ENCODE measurements around the gene DNAJB1. TPM values are rescaled to one million over a fixed set of nuclear protein-coding genes. Genes with fewer than 3 reads are reported as not detected.
"Not testable (repeated sequence)": the region's sequence is repeated elsewhere in the genome, so short reads cannot be mapped to it uniquely, and the experiment has no call there.

Gene DNAJB1
- total and polyA plus RNA-seq, 2 experiments from 2014 or later, result 41.8 to 82.8 TPM

DNA sequence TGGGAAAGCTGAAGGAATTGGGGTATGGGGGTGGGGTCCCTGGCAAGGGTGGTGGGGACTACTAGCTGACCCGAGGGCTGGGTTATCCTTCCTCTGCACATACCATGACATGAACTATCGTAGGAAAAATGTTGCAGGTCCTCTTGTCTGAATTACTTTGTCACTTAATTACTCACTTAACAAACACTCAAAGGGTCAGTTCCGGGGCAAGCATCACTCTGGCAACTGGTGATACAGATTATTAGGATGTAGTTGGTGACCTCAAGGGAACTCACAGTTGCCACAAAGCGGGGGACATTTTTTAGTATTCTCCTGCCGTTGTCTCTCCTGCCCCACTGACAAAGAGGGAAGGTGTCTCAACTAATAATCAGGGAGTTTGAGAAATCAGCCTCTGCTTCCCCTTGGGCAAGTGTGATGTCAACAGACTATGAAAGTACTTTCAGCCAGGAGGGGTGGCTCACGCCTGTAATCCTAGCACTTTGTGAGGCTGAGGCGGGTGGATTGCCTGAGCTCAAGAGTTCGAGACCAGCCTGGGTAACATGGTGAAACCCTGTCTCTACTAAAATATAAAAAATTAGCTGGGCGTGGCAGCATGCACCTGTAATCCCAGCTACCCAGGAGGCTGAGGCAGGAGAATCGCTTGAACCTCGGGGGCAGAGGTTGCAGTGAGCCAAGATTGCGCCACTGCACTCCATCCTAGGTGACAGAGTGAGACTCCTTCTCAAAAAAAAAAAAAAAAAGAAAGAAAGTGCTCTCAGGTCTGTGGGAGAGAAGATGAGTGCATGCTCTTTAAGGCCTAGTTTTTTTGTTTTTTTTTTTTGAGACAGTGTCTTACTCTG lies 10.3 kb downstream of the DNAJB1 start:
- Histone ChIP-seq H3K9me3 (ENCODE audit: low read depth) (no peaks in the 10 kb centered on the region), H3K27me3 (peaks cover under 1% of the 10 kb centered on the region), H3K36me3 (no peaks in the 10 kb centered on the region), H3K4me1 (ENCODE audit: low read depth) (peaks cover 6% of the 10 kb centered on the region), H3K27ac (no peak overlapping the region), H3K4me3 (no peak overlapping the region)
- TF ChIP-seq, protein P1, sequence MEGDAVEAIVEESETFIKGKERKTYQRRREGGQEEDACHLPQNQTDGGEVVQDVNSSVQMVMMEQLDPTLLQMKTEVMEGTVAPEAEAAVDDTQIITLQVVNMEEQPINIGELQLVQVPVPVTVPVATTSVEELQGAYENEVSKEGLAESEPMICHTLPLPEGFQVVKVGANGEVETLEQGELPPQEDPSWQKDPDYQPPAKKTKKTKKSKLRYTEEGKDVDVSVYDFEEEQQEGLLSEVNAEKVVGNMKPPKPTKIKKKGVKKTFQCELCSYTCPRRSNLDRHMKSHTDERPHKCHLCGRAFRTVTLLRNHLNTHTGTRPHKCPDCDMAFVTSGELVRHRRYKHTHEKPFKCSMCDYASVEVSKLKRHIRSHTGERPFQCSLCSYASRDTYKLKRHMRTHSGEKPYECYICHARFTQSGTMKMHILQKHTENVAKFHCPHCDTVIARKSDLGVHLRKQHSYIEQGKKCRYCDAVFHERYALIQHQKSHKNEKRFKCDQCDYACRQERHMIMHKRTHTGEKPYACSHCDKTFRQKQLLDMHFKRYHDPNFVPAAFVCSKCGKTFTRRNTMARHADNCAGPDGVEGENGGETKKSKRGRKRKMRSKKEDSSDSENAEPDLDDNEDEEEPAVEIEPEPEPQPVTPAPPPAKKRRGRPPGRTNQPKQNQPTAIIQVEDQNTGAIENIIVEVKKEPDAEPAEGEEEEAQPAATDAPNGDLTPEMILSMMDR (IDR thresholded peaks at IDR 0.05; ENCODE audit: low read depth, low read length), result no peak
- peak; percentile 61 to 74 for DNase-seq (ENCODE audit: low read depth in 1 of 2, low spot score in 1 of 2)

DNA sequence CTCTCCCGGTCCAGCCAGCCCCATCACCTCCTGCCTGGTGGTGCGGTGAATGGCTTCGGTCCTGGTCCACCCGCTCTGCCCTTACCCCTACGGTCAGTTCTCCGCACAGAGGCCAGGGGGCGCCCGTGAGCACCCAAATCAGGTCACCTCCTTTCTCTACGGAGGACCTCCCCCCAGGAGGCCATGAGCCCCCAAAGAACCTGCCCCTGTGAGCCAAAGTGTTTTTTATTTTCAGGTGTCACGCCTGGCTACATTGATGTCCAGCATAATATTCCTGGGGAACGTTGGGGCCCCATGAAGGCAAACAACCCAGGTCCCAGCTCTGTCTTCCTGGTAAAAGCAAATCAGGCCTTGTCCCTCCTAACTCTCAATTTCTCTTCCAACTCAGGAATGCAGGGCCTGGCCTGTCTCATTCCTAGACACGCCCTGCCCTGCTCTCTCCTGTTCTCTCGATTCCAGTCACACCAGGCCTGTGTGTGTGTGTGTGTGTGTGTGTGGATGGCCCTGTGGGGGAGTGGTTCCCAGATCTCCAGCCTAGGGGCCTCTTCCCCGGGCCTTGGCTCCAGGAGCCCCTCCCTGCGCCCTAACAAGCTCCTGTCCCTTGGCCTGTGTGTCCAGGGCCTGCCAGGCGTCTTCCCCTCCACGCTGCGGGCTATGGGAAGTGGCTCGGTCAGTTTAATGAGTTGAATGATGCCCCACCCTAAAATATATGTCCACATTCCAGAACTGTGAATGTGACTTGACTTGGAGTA lies 12.5 kb downstream of the DNAJB1 start:
- H3K4me1 ChIP-seq (ENCODE audit: low read depth), result peaks cover 6% of the 10 kb centered on the region
- no peaks in the 10 kb centered on the region for H3K9me3 ChIP-seq (ENCODE audit: low read depth)
- TF ChIP-seq, protein P1 (IDR thresholded peaks at IDR 0.05; ENCODE audit: low read depth, low read length), result peak; percentile 80
- peak; percentile 64 to 69 for DNase-seq (ENCODE audit: low read depth in 1 of 2, low spot score in 1 of 2)
- no peak overlapping the region for H3K4me3 ChIP-seq
- H3K27ac ChIP-seq, result peak overlapping the region; percentile 80
- no peaks in the 10 kb centered on the region for H3K36me3 ChIP-seq
- peaks cover 5% of the 10 kb centered on the region for H3K27me3 ChIP-seq

DNA sequence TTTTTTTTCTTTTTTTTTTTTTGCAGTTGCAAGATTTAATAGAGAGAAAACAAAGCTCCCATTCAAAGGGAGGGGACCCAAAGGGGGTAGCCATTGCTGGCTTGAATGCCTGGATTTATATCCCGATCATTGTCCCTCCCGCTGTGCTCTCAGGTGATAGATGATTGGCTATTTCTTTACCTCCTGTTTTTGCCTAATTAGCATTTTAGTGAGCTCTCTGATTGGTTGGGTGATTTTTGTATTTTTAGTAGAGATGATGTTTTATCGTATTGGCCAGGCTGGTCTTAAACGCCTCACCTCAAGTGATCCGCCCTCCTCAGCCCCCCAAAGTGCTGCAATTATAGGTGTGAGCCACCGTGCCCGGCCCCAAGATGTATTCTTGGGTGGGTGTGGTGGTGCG lies 13.6 kb downstream of the DNAJB1 start:
- not testable (repeated sequence) for H3K4me3 ChIP-seq; H3K9me3 ChIP-seq (ENCODE audit: low read depth); H3K27me3 ChIP-seq; H3K36me3 ChIP-seq; H3K27ac ChIP-seq; H3K4me1 ChIP-seq (ENCODE audit: low read depth); DNase-seq (ENCODE audit: low read depth in 1 of 2, low spot score in 1 of 2)

DNA sequence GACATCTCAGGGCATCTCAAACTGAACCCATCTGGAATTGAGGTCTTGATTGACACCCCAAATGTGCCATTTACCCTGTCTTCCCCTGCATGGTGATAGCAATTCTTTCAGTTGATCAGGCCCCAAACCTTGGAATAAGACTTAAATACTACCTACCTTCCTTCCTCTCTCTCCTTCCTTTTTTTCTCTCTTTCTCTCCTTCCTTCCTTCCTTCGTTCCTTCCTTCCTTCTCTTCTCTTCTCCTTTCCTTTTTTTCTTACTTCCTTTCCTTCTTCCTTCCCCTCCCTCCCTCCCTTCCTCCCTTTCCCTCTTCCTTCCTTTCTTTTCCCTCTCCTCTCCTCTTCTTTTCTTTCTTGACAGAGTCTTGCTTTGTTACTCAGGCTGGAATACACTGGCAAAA lies 14.9 kb downstream of the DNAJB1 start:
- Histone ChIP-seq H3K4me1 (ENCODE audit: low read depth) (peaks cover 6% of the 10 kb centered on the region), H3K36me3 (no peaks in the 10 kb centered on the region), H3K27ac (no peak overlapping the region), H3K4me3 (no peak overlapping the region), H3K27me3 (peaks cover 5% of the 10 kb centered on the region), H3K9me3 (ENCODE audit: low read depth) (no peaks in the 10 kb centered on the region)
- no peak for DNase-seq (ENCODE audit: low read depth in 1 of 2, low spot score in 1 of 2)
- TF ChIP-seq, protein P1 (IDR thresholded peaks at IDR 0.05; ENCODE audit: low read depth, low read length), result no peak

DNA sequence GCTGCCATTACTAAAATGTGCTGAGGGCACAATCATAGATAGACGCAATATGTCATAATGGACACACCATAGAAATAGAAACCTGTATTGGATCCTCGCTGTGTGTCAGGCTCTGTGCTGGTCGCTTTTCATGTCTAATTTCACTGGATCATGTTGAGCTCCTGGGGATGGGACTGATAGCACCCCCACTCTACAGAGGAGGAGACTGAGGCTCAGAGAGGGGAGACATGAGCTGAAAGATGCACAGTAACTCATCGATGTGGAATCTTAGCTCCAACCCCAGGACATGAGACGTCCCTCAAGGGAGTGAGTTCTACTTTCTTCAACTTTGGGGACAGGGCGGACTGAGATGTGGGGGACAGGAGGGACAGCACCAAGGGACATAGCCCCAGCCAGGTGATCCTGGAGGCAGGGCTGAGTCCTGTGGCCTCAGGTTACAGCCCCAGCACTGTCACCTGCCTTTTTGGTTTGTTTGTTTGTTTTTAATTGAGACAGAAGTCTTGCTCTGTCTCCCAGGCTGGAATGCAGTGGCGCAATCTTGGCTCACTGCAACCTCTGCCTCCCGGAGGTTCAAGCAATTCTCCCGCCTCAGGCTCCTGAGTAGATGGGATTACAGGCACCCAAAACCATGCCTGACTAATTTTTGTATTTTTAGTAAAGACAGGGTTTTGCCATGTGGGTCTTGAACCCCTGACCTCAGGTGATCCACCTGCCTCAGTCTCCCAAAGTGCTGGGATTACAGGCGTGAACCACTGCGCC lies 15.7 kb downstream of the DNAJB1 start:
- no peak overlapping the region for H3K4me3 ChIP-seq
- H3K27me3 ChIP-seq, result peaks cover 5% of the 10 kb centered on the region
- H3K36me3 ChIP-seq, result no peaks in the 10 kb centered on the region
- peak in 1 of 2 donors; percentile 64 for DNase-seq (ENCODE audit: low read depth in 1 of 2, low spot score in 1 of 2)
- H3K9me3 ChIP-seq (ENCODE audit: low read depth), result no peaks in the 10 kb centered on the region
- TF ChIP-seq, protein P1 (IDR thresholded peaks at IDR 0.05; ENCODE audit: low read depth, low read length), result no peak
- H3K27ac ChIP-seq, result no peak overlapping the region
- peaks cover 2% of the 10 kb centered on the region for H3K4me1 ChIP-seq (ENCODE audit: low read depth)
